Nephron progenitor cell (in vitro differentiated cells): ENCODE results near the gene KIF11.

Source experiments
- DNase-seq: peaks from one replicate; pipeline ENCODE4 v3.0.0; 2021
- H3K27ac Mint-ChIP-seq: 2 replicates; pipeline ENCODE4 v1.8.0; 2021; ENCODE audit warnings: mild to moderate bottlenecking, moderate library complexity, mixed read lengths
- H3K27me3 Mint-ChIP-seq: 2 replicates; pipeline ENCODE4 v1.8.0; 2021; ENCODE audit warnings: mild to moderate bottlenecking, low read depth, mixed read lengths; ENCODE audit not compliant: poor library complexity
- H3K36me3 Mint-ChIP-seq: 2 replicates; pipeline ENCODE4 v1.8.0; 2021; ENCODE audit warnings: low read depth, mixed read lengths
- H3K4me1 Mint-ChIP-seq: 2 replicates; pipeline ENCODE4 v1.8.0; 2021; ENCODE audit warnings: mixed read lengths
- H3K4me3 Mint-ChIP-seq: 2 replicates; pipeline ENCODE4 v1.8.0; 2021; ENCODE audit warnings: mild to moderate bottlenecking, moderate library complexity, mixed read lengths
- H3K9me3 Mint-ChIP-seq: 2 replicates; pipeline ENCODE4 v1.8.0; 2021; ENCODE audit warnings: mild to moderate bottlenecking, moderate library complexity, mixed read lengths
- CTCF ChIP-seq: fragments of 200-600 bp; sonication (generic); IDR thresholded peaks from 2 replicates; pipeline ENCODE4 v1.5.0; 2021; ENCODE audit warnings: antibody characterized with exemption

KIF11 gene

GRCh38 chr10:92656266-92656961 is 63.5 kb downstream of the KIF11 start:
- H3K36me3 Mint-ChIP-seq: peaks cover 28% of the 10 kb centered on the region
- no peaks in the 10 kb centered on the region for H3K4me1 Mint-ChIP-seq
- no peaks in the 10 kb centered on the region for H3K27me3 Mint-ChIP-seq
- H3K9me3 Mint-ChIP-seq: no peaks in the 10 kb centered on the region
- H3K4me3 Mint-ChIP-seq: no peak overlapping the region
- no peak overlapping the region for H3K27ac Mint-ChIP-seq
- no peak for DNase-seq
- no peak for TF ChIP-seq CTCF

- no peak overlapping the region for H3K27ac Mint-ChIP-seq
- H3K4me3 Mint-ChIP-seq: no peak overlapping the region
- DNase-seq: no peak
- H3K36me3 Mint-ChIP-seq: peaks cover 26% of the 10 kb centered on the region
- no peaks in the 10 kb centered on the region for H3K27me3 Mint-ChIP-seq
- TF ChIP-seq CTCF: no peak
- no peaks in the 10 kb centered on the region for H3K4me1 Mint-ChIP-seq
- H3K9me3 Mint-ChIP-seq: peaks cover 2% of the 10 kb centered on the region
Measured at GRCh38 chr10:92657024-92657423, 64.1 kb downstream of the KIF11 start.

- H3K4me3 Mint-ChIP-seq: no peak overlapping the region
- H3K27me3 Mint-ChIP-seq: no peaks in the 10 kb centered on the region
- no peaks in the 10 kb centered on the region for H3K4me1 Mint-ChIP-seq
- DNase-seq: no peak
- peaks cover 8% of the 10 kb centered on the region for H3K36me3 Mint-ChIP-seq
- H3K27ac Mint-ChIP-seq: no peak overlapping the region
- no peak for TF ChIP-seq CTCF
- H3K9me3 Mint-ChIP-seq: peaks cover 32% of the 10 kb centered on the region
Measured at GRCh38 chr10:92662848-92663247, 69.9 kb downstream of the KIF11 start.

- Mint-ChIP-seq H3K4me3 (no peak overlapping the region), H3K9me3 (peaks cover 32% of the 10 kb centered on the region), H3K27me3 (peaks cover 4% of the 10 kb centered on the region), H3K4me1 (no peaks in the 10 kb centered on the region), H3K27ac (no peak overlapping the region), H3K36me3 (peaks cover 8% of the 10 kb centered on the region)
- no peak for DNase-seq
- TF ChIP-seq CTCF: no peak
Measured at GRCh38 chr10:92664322-92664721, 71.4 kb downstream of the KIF11 start.

GRCh38 chr10:92667078-92667477 is 74.1 kb downstream of the KIF11 start:
- Mint-ChIP-seq H3K9me3 (peaks cover 33% of the 10 kb centered on the region), H3K36me3 (peaks cover 8% of the 10 kb centered on the region), H3K4me3 (no peak overlapping the region), H3K27me3 (peaks cover 11% of the 10 kb centered on the region), H3K4me1 (no peaks in the 10 kb centered on the region), H3K27ac (no peak overlapping the region)
- DNase-seq: no peak
- no peak for TF ChIP-seq CTCF

- peaks cover 18% of the 10 kb centered on the region for H3K27me3 Mint-ChIP-seq
Measured at GRCh38 chr10:92677708-92678107, 84.8 kb downstream of the KIF11 start.

More at GRCh38 chr10:92677708-92678107, 84.8 kb downstream of the KIF11 start:
- TF ChIP-seq CTCF: no peak
- DNase-seq: no peak
- Mint-ChIP-seq H3K36me3 (no peaks in the 10 kb centered on the region), H3K27ac (no peak overlapping the region), H3K9me3 (peaks cover 37% of the 10 kb centered on the region), H3K4me1 (no peaks in the 10 kb centered on the region), H3K4me3 (no peak overlapping the region)
